GM12891 (cell line): ENCODE measurements around the gene NLRC3.

Source experiments
- PAX5 ChIP-seq: IDR thresholded peaks from 2 replicates; pipeline ENCODE4 v1.6.1; 2011; ENCODE audit warnings: low read length, moderate library complexity, mild to moderate bottlenecking; ENCODE audit not compliant: insufficient read depth, severe bottlenecking
- POLR2A ChIP-seq: IDR thresholded peaks from 2 replicates; pipeline ENCODE4 v1.6.1; 2011; ENCODE audit warnings: low read depth, low read length, control low read depth
- POLR2AphosphoS5 ChIP-seq: IDR thresholded peaks from 2 replicates; pipeline ENCODE4 v1.6.1; 2011; ENCODE audit warnings: low read depth, low read length, control low read depth
- TAF1 ChIP-seq: IDR thresholded peaks from 2 replicates; pipeline ENCODE4 v1.6.1; 2011; ENCODE audit warnings: low read depth, low read length, control low read depth

DNA sequence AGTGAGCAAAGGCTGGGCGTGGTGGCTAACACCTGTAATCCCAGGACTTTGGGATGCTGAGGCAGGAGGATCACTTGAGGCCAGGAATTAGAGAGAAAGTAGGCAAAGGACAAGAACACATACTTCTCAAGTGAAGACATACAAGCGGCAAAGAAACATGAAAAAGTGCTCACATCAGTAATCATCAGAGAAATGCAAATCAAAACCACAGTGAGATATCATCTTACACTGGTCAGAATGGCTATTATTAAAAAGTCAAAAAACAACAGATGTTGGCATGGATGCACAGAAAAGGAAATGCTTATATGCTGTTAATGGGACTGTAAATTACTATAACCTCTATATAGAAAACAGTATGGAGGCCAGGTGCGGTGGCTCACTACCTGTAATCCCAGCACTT lies 46.4 kb upstream of the NLRC3 start:
- no peak for TF ChIP-seq POLR2AphosphoS5
- no peak for TF ChIP-seq POLR2A
- no peak for TF ChIP-seq PAX5
- no peak for TF ChIP-seq TAF1
